Keratinocyte (primary cell): ENCODE results near the gene ASS1.
"Not testable (repeated sequence)": the region's sequence is repeated elsewhere in the genome, so short reads cannot be mapped to it uniquely, and the experiment has no call there.

Experiments
- CTCF ChIP-seq, 3 experiments: IDR thresholded peaks in 1 of 3; conservative IDR thresholded peaks in 1 of 3; optimal IDR thresholded peaks in 1 of 3; 2 replicates in 2 of 3; 3 replicates in 1 of 3; pipeline versions ENCODE3 to v1.5.1; 2011; ENCODE audit warnings: low read length in 3 of 3, mild to moderate bottlenecking in 3 of 3, moderate library complexity in 2 of 3, control low read depth in 1 of 3, inconsistent platforms in 1 of 3; ENCODE audit not compliant: insufficient read depth in 2 of 3; ENCODE audit errors: extremely low read depth in 1 of 3
- EZH2 ChIP-seq: IDR thresholded peaks from one replicate; pipeline ENCODE4 v1.6.1; 2012; ENCODE audit warnings: inconsistent platforms, mild to moderate bottlenecking, low read length, moderate library complexity

- TF ChIP-seq EZH2; CTCF (optimal IDR thresholded peaks at IDR 0.05 in 1 of 3, IDR thresholded peaks at IDR 0.05 in 1 of 3, conservative IDR thresholded peaks at IDR 0.05 in 1 of 3; ENCODE audit: extremely low read depth in 1 of 3, insufficient read depth in 2 of 3, low read length in 3 of 3): not testable (repeated sequence)
Measured at GRCh38 chr9:130401742-130402141, 43.0 kb upstream of the ASS1 start.
